HEK293T (cell line): ENCODE measurements around the gene DOCK9.

Experiments
- CTCF ChIA-PET: fragments of 350-600 bp; formaldehyde crosslinking; extraction: SDS; loops from one replicate; lab custom pipeline; 2021; ENCODE audit warnings: antibody characterized with exemption, inconsistent platforms; lab: Yijun Ruan, JAX
- POLR2A ChIA-PET: fragments of 350-600 bp; formaldehyde crosslinking; extraction: SDS; loops from one replicate; lab custom pipeline; 2020; ENCODE audit warnings: antibody characterized with exemption, inconsistent platforms; lab: Yijun Ruan, JAX
- DNase-seq: peaks from one replicate; pipeline ENCODE4 v3.0.0; 2012; ENCODE audit warnings: mixed read lengths; ENCODE audit errors: extremely low spot score
- ARNT ChIP-seq: fragments of 450-650 bp; IDR thresholded peaks from 2 replicates; pipeline ENCODE4 v1.6.1; 2017; ENCODE audit warnings: mild to moderate bottlenecking
- BHLHE40 ChIP-seq: fragments of 450-650 bp; IDR thresholded peaks from 2 replicates; pipeline ENCODE4 v1.6.1; 2016; ENCODE audit warnings: mild to moderate bottlenecking, moderate library complexity, borderline replicate concordance
- CTBP1 ChIP-seq: fragments of 450-650 bp; IDR thresholded peaks from 2 replicates; pipeline ENCODE4 v1.6.1; 2016; ENCODE audit warnings: borderline replicate concordance
- ELF4 ChIP-seq: fragments of 450-650 bp; IDR thresholded peaks from 2 replicates; pipeline ENCODE4 v1.6.1; 2017; ENCODE audit warnings: antibody characterized with exemption
- FOXA1 ChIP-seq: fragments of 450-650 bp; IDR thresholded peaks from 2 replicates; pipeline ENCODE4 v1.6.1; 2016; ENCODE audit warnings: mild to moderate bottlenecking
- FOXK2 ChIP-seq: fragments of 450-650 bp; IDR thresholded peaks from 2 replicates; pipeline ENCODE4 v1.6.1; 2016; ENCODE audit warnings: mild to moderate bottlenecking
- FOXM1 ChIP-seq: fragments of 450-650 bp; IDR thresholded peaks from 2 replicates; pipeline ENCODE4 v1.6.1; 2017; ENCODE audit warnings: mild to moderate bottlenecking, borderline replicate concordance
- HDGF ChIP-seq: fragments of 450-650 bp; IDR thresholded peaks from 2 replicates; pipeline ENCODE4 v1.6.1; 2017; ENCODE audit warnings: antibody characterized with exemption, borderline replicate concordance
- L3MBTL2 ChIP-seq: fragments of 450-650 bp; conservative IDR thresholded peaks from 2 replicates; pipeline ENCODE4 v1.6.1; 2016; ENCODE audit warnings: mild to moderate bottlenecking
- LEF1 ChIP-seq: fragments of 450-650 bp; IDR thresholded peaks from 2 replicates; pipeline ENCODE4 v1.6.1; 2017; ENCODE audit warnings: mild to moderate bottlenecking, borderline replicate concordance
- NFRKB ChIP-seq: fragments of 450-650 bp; IDR thresholded peaks from 2 replicates; pipeline ENCODE4 v1.6.1; 2016; ENCODE audit warnings: mild to moderate bottlenecking, moderate library complexity
- SP1 ChIP-seq: fragments of 450-650 bp; IDR thresholded peaks from 2 replicates; pipeline ENCODE4 v1.6.1; 2017
- SUZ12 ChIP-seq: fragments of 450-650 bp; IDR thresholded peaks from 2 replicates; pipeline ENCODE4 v1.6.1; 2016; ENCODE audit warnings: mild to moderate bottlenecking
- TARDBP ChIP-seq: fragments of 450-650 bp; IDR thresholded peaks from 2 replicates; pipeline ENCODE4 v1.6.1; 2016
- ZNF384 ChIP-seq: fragments of 450-650 bp; IDR thresholded peaks from 2 replicates; pipeline ENCODE4 v1.6.1; 2016
- TF ChIP-seq, protein P1 (sequence below): fragments of 450-650 bp; IDR thresholded peaks from 2 replicates; pipeline ENCODE4 v1.6.1; 2016

The DOCK9 gene

DNA sequence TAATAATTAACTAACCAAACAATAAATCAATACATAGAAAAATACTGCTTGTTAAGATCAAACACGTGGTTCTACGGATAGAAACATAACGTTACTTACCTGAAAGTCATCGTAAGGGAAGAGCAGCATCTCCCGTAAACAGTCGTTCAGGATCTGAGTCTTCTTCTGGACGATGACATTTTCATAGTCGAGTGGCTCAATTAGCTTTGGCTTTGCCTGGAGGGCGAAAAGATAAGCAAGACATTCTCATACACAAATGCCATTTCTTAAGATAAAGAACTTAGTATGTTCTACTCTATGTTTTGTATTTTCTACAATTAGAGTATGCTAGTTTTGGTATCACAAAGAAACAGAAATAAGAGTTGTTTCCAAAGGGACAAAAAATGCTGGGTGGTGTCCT, 22.5 kb downstream of the DOCK9 start:
- TF ChIP-seq NFRKB, result no peak
- TF ChIP-seq L3MBTL2, result no peak
- TF ChIP-seq FOXA1, result no peak
- ChIA-PET POLR2A (no interaction called here), CTCF (no interaction called here)
- DNase-seq, result no peak

DNA sequence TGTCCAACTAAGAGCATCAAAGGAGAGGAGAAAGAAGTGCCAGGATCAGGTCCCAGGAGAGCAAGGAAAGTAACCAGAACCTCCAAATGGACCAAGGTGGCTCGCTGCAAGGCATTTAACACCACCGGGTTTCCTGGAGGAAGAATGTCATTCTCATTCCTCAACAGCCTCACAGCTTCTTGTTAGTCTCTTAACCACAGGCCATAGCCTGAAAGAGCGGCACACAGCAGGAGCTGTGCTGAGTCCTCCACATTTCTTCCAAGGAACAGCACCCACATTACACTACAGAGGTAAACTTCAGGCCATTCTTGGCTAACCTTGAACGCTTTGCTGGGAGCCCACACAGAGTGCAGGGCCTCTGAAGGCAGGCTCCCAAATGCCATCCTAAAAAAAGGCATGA, 23.6 kb downstream of the DOCK9 start:
- TF ChIP-seq SUZ12 (no peak), SP1 (no peak), NFRKB (no peak), ELF4 (no peak), LEF1 (no peak), TARDBP (no peak), BHLHE40 (no peak), HDGF (no peak), FOXA1 (no peak), CTBP1 (no peak), FOXK2 (no peak), ARNT (no peak), ZNF384 (no peak), FOXM1 (no peak), L3MBTL2 (no peak)
- TF ChIP-seq, protein P1, sequence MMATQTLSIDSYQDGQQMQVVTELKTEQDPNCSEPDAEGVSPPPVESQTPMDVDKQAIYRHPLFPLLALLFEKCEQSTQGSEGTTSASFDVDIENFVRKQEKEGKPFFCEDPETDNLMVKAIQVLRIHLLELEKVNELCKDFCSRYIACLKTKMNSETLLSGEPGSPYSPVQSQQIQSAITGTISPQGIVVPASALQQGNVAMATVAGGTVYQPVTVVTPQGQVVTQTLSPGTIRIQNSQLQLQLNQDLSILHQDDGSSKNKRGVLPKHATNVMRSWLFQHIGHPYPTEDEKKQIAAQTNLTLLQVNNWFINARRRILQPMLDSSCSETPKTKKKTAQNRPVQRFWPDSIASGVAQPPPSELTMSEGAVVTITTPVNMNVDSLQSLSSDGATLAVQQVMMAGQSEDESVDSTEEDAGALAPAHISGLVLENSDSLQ, result no peak
- ChIA-PET CTCF (no interaction called here), POLR2A (no interaction called here)
- DNase-seq, result no peak

DNA sequence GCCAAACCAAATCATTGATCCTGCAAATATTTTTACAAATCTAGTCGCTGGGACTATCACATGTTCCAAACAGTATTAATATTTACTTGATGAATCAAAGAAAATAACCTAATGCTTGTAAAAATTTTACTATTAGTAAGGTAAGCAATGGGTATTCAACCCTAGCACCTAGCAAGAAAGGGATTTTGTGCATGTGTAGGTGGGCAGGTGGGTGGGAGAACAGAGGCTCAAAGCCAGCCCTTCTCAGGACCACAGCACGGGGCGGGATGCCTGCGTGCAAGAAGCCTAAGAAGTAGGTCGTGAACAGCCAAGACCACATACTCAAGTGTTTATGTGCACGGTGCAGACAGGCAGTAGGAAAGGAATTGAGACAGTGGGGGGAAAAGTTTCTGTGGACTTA, 26.6 kb downstream of the DOCK9 start:
- no peak for TF ChIP-seq NFRKB
- no peak for TF ChIP-seq ARNT
- TF ChIP-seq FOXA1, result no peak
- no peak for TF ChIP-seq TARDBP
- no peak for TF ChIP-seq ELF4
- no peak for TF ChIP-seq FOXM1
- no peak for TF ChIP-seq HDGF
- TF ChIP-seq BHLHE40, result no peak
- no peak for TF ChIP-seq ZNF384
- TF ChIP-seq FOXK2, result no peak
- TF ChIP-seq, protein P1, result no peak
- TF ChIP-seq LEF1, result no peak
- TF ChIP-seq SP1, result no peak
- no peak for TF ChIP-seq SUZ12
- no peak for TF ChIP-seq CTBP1
- TF ChIP-seq L3MBTL2, result no peak
- ChIA-PET POLR2A (no interaction called here), CTCF (no interaction called here)
- no peak for DNase-seq

DNA sequence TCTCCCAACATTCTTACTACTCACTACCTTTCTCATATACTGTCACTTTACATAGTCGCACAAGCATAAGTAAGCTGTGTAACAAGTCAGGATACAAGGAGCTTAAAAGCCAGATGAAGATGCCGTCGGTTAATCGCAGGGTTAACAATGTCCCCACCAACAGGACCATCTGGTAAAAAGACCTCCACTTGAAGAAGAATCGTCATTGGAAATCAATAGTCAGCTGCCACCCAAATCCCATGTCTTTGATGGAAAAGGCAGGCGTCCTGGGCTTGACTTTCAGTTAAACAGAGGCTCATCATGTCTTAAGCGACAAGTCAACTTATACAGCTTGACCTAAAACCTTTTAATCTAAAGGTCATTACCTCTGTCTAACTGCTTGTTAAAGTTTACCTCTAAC, 27.2 kb downstream of the DOCK9 start:
- ChIA-PET CTCF (no interaction called here), POLR2A (no interaction called here)
- TF ChIP-seq CTBP1, result no peak
- TF ChIP-seq, protein P1, result no peak
- TF ChIP-seq FOXA1, result no peak
- TF ChIP-seq TARDBP, result no peak
- no peak for TF ChIP-seq FOXM1
- TF ChIP-seq NFRKB, result no peak
- no peak for TF ChIP-seq SP1
- TF ChIP-seq ELF4, result no peak
- TF ChIP-seq ZNF384, result no peak
- TF ChIP-seq HDGF, result no peak
- no peak for TF ChIP-seq ARNT
- TF ChIP-seq L3MBTL2, result no peak
- TF ChIP-seq SUZ12, result no peak
- TF ChIP-seq FOXK2, result no peak
- no peak for TF ChIP-seq LEF1
- TF ChIP-seq BHLHE40, result no peak
- no peak for DNase-seq

DNA sequence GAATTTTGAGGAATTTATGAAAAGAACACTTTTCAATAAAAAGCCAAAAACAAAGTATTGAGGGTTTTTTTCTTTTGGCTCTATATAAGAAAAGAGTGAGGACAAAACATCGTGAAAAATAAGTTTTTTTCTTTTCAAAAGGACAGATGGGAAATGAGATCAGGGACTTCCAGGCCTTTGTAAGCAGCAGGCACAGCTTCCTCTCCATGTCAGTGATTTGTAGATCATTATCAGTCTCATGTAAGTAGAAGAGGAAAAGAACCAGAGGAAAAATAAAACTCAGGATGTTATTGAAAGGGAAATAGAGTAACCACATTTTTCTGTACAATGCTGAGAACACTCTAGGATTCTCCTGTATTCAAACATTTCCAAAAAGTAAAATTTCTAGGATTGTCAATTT, 29.9 kb downstream of the DOCK9 start:
- ChIA-PET POLR2A (no interaction called here), CTCF (no interaction called here)
- no peak for TF ChIP-seq FOXM1
- TF ChIP-seq, protein P1, result no peak
- DNase-seq, result no peak

DNA sequence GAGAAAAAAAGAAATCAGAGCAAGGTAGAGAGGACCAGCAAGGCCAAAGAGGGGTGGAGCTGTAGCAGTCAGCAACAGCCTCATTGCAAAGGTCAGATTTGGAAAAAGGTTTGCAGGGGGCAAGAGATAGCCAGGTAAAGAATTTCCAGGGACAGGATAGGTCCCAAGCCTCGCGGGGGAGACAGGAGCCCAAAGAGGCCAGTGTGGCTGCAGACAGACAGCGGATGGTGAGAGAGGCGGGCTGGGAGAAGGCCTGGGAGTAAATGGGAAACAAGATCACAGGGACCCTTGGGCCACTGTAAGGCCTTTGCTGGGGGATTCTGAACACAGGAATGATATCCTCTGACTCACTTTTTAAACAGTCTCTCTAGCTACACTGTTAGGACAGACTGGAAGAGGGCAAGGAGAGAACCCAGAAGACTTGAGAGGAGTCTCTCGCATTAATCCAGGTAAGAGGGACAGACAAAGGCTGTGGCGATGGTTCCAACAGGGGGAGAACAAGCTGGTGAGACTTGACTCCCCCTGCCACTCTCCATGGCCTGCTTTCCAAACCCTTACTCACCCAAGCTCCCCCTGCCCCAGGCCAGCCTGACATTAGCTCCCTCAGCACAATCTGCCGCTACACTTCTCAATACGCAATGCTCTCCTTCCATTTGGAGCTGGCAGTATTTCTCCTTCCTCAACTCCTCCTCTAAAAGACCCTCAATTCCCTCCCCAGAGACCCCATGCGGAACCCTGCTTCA, 31.8 kb downstream of the DOCK9 start:
- TF ChIP-seq L3MBTL2 (no peak), SUZ12 (no peak), NFRKB (no peak), FOXM1 (no peak), ARNT (no peak), ELF4 (no peak), CTBP1 (no peak), FOXK2 (no peak), HDGF (no peak), TARDBP (no peak), LEF1 (no peak), SP1 (no peak), BHLHE40 (no peak), ZNF384 (no peak), FOXA1 (no peak)
- TF ChIP-seq, protein P1, result no peak
- DNase-seq, result no peak
- ChIA-PET CTCF (no interaction called here), POLR2A (no interaction called here)
